ENCODE results near the gene RHBDF2. TPM values are rescaled to one million over a fixed set of nuclear protein-coding genes. Genes with fewer than 3 reads are reported as not detected.

The RHBDF2 gene
- total RNA-seq, 1 donor from 2014 or later = 17.5 TPM

DNA sequence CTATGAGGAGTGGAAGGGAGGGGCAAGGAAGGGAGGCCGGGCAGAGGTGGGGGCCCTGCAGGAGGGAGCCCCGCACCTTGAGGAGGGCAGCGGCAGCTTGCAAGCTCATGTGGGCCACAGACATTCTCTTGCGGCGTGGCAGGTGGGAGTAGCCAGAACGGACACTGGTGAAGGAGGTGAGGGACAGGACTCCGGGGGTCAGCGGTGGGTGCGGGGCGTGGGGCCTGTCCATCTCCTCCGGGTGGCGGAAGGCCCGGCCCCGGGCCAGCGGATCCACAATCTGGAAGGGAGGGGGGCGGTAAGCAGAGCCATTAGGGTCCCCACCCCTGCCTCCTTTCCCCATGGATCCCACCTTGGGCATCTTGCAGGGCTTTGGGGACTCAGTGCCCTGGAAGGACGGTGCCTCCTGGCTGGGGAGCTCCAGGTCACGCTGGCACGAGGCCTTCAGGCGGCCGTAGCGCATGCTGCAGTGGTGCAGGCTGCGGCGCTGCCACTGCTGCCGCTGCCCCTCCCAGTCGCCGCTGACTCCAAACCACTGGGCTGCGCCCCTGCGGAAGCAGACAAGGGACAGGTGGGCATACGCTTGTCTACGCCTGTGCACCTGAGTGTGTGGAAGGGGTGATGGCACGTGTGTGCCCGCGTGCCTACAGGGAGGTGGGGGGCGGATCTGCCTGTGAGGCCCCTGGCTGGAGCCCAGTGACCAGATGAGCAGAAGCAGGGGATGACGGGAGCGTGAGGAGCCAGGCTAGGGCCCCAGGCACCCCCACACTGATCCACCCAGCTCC is 22.3 kb downstream of the RHBDF2 start:
- Mint-ChIP-seq H3K4me3 (ENCODE audit: unreplicated experiment) (no peak overlapping the region), H3K4me1 (ENCODE audit: unreplicated experiment) (peaks cover 8% of the 10 kb centered on the region), H3K9me3 (ENCODE audit: unreplicated experiment) (no peaks in the 10 kb centered on the region), H3K36me3 (ENCODE audit: unreplicated experiment) (no peaks in the 10 kb centered on the region), H3K27me3 (ENCODE audit: unreplicated experiment) (no peaks in the 10 kb centered on the region), H3K27ac (ENCODE audit: unreplicated experiment) (no peak overlapping the region)
- TF ChIP-seq, protein P1, sequence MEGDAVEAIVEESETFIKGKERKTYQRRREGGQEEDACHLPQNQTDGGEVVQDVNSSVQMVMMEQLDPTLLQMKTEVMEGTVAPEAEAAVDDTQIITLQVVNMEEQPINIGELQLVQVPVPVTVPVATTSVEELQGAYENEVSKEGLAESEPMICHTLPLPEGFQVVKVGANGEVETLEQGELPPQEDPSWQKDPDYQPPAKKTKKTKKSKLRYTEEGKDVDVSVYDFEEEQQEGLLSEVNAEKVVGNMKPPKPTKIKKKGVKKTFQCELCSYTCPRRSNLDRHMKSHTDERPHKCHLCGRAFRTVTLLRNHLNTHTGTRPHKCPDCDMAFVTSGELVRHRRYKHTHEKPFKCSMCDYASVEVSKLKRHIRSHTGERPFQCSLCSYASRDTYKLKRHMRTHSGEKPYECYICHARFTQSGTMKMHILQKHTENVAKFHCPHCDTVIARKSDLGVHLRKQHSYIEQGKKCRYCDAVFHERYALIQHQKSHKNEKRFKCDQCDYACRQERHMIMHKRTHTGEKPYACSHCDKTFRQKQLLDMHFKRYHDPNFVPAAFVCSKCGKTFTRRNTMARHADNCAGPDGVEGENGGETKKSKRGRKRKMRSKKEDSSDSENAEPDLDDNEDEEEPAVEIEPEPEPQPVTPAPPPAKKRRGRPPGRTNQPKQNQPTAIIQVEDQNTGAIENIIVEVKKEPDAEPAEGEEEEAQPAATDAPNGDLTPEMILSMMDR (IDR thresholded peaks at IDR 0.05) = no peak
- no peak for DNase-seq (ENCODE audit: extremely low spot score, unreplicated experiment)

DNA sequence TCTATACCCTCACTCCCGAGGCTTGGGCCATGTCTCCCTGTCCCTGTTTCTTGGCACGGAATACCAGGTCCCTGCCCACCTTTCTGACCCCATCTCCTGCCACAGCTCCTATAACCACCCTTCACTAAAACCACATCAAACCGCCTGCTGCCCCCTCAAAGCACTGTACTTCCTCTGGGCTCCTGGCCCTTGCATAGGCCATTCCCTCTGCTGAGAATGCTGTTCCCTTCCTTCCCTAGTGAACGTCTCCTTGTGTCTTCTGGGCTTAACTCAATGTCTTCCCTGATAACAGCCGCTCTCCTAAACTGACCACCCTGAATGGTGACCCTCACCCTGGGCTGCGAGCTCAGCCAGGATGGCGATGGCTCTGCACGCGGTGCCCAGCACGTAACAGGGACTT is 23.1 kb downstream of the RHBDF2 start:
- DNase-seq (ENCODE audit: extremely low spot score, unreplicated experiment) = no peak
- Mint-ChIP-seq H3K36me3 (ENCODE audit: unreplicated experiment) (no peaks in the 10 kb centered on the region), H3K4me3 (ENCODE audit: unreplicated experiment) (no peak overlapping the region), H3K4me1 (ENCODE audit: unreplicated experiment) (peaks cover 8% of the 10 kb centered on the region), H3K27me3 (ENCODE audit: unreplicated experiment) (no peaks in the 10 kb centered on the region), H3K9me3 (ENCODE audit: unreplicated experiment) (no peaks in the 10 kb centered on the region), H3K27ac (ENCODE audit: unreplicated experiment) (no peak overlapping the region)
- TF ChIP-seq, protein P1 (IDR thresholded peaks at IDR 0.05) = no peak

DNA sequence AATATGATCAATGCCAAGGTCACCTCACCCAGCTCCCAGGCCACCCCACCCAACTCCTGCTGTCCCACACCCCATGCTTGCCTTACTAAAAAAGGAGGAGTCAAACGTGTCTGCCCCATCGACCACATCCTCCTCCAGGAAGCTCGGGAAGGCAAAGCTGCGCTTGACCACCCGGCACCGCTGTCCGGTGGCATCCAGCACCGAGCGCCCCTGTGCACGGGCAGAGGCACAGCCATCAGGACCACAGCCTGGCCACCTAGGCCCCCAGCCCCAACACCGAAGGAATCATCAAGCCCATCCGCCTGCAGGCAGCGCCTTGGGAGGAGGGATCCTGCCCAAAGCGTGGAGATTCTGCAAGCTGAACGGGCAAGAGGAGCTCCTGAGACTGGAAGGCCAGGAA is 23.6 kb downstream of the RHBDF2 start:
- no peaks in the 10 kb centered on the region for H3K27me3 Mint-ChIP-seq (ENCODE audit: unreplicated experiment)
- no peak overlapping the region for H3K27ac Mint-ChIP-seq (ENCODE audit: unreplicated experiment)
- TF ChIP-seq, protein P1 (IDR thresholded peaks at IDR 0.05) = no peak
- no peak for DNase-seq (ENCODE audit: extremely low spot score, unreplicated experiment)
- H3K9me3 Mint-ChIP-seq (ENCODE audit: unreplicated experiment) = no peaks in the 10 kb centered on the region
- H3K4me3 Mint-ChIP-seq (ENCODE audit: unreplicated experiment) = no peak overlapping the region
- H3K4me1 Mint-ChIP-seq (ENCODE audit: unreplicated experiment) = peaks cover 8% of the 10 kb centered on the region
- no peaks in the 10 kb centered on the region for H3K36me3 Mint-ChIP-seq (ENCODE audit: unreplicated experiment)

DNA sequence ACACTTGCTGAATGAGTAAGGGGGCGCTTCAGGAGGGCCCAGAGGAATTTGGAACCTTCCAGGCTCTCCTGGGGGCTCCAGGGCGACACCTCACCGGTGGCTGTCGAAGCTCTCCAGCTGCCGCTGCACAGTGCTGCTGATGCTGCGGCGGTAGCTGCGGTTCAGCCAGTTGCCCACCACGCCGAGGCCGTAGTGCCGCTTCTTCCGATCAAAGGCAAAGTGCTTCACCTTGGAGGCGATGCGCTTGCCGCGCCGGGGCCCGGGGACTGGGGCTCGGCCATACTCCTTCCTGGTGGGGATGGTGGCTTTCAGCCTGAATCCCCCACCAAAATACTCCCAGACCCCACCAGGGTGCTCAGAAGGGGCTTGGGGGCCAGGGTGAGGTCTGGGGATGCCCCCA is 24.5 kb downstream of the RHBDF2 start:
- Mint-ChIP-seq H3K27ac (ENCODE audit: unreplicated experiment) (no peak overlapping the region), H3K9me3 (ENCODE audit: unreplicated experiment) (no peaks in the 10 kb centered on the region), H3K36me3 (ENCODE audit: unreplicated experiment) (no peaks in the 10 kb centered on the region), H3K4me3 (ENCODE audit: unreplicated experiment) (no peak overlapping the region), H3K27me3 (ENCODE audit: unreplicated experiment) (no peaks in the 10 kb centered on the region), H3K4me1 (ENCODE audit: unreplicated experiment) (peaks cover 8% of the 10 kb centered on the region)
- TF ChIP-seq, protein P1 (IDR thresholded peaks at IDR 0.05) = no peak
- no peak for DNase-seq (ENCODE audit: extremely low spot score, unreplicated experiment)

DNA sequence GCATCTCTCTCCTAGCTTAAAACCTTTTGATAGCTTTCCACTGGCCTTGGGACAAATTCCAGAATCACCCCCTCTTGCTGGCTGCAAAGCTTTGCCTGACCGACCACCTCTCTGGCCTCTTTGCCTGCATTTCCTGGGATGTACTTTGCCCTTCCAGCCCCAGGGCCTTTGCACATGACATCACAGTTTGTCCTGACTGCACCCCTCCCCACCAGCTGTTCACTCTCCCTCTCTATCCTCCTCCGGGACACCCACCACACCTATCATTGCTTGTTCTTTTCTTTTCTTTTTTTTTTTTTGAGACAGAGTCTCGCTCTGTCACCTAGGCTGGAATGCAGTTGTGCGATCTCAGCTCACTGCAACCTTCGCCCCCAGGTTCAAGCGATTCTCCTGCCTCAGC is 25.9 kb downstream of the RHBDF2 start:
- H3K9me3 Mint-ChIP-seq (ENCODE audit: unreplicated experiment) = no peaks in the 10 kb centered on the region
- no peaks in the 10 kb centered on the region for H3K27me3 Mint-ChIP-seq (ENCODE audit: unreplicated experiment)
- H3K27ac Mint-ChIP-seq (ENCODE audit: unreplicated experiment) = no peak overlapping the region
- H3K4me3 Mint-ChIP-seq (ENCODE audit: unreplicated experiment) = no peak overlapping the region
- no peaks in the 10 kb centered on the region for H3K36me3 Mint-ChIP-seq (ENCODE audit: unreplicated experiment)
- H3K4me1 Mint-ChIP-seq (ENCODE audit: unreplicated experiment) = no peaks in the 10 kb centered on the region
- DNase-seq (ENCODE audit: extremely low spot score, unreplicated experiment) = no peak
- TF ChIP-seq, protein P1 (IDR thresholded peaks at IDR 0.05) = no peak
